ENCODE measurements around the gene SSRP1.

DNA sequence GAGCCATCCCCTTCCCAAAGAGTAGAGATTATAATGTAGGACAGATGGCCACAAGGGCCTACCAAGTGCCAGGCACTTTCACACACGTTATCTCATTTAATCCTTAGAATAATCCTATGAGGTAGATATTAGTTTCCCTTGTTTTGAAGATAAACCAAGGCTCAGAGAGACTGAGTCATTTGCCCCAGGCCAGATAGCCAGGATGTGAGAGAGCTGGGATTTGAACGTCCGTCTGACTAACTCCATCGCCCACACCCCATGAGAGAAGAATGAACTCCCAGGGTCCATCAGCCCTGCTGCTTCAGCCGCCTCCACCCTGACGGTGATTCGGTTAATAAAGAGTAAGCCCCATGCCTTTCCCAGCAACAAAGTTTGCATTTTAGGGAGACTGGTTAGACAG is 34.6 kb upstream of the SSRP1 start:
- TF ChIP-seq, protein P1, sequence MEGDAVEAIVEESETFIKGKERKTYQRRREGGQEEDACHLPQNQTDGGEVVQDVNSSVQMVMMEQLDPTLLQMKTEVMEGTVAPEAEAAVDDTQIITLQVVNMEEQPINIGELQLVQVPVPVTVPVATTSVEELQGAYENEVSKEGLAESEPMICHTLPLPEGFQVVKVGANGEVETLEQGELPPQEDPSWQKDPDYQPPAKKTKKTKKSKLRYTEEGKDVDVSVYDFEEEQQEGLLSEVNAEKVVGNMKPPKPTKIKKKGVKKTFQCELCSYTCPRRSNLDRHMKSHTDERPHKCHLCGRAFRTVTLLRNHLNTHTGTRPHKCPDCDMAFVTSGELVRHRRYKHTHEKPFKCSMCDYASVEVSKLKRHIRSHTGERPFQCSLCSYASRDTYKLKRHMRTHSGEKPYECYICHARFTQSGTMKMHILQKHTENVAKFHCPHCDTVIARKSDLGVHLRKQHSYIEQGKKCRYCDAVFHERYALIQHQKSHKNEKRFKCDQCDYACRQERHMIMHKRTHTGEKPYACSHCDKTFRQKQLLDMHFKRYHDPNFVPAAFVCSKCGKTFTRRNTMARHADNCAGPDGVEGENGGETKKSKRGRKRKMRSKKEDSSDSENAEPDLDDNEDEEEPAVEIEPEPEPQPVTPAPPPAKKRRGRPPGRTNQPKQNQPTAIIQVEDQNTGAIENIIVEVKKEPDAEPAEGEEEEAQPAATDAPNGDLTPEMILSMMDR (IDR thresholded peaks at IDR 0.05; ENCODE audit: insufficient read depth, low read depth, low read length) = no peak
- TF ChIP-seq EZH2 (IDR thresholded peaks at IDR 0.05; ENCODE audit: insufficient read depth, low read length) = no peak
